Ovary (tissue), 3 donors: ENCODE measurements around the gene PCDHGA5.

Experiments
- POLR2A ChIP-seq: fragments of 450-650 bp; IDR thresholded peaks from one replicate; pipeline ENCODE4 v1.6.1; 2017; ENCODE audit warnings: antibody characterized with exemption, mild to moderate bottlenecking, moderate library complexity
- TF ChIP-seq, protein P1 (sequence below), 3 donors: fragments of 450-650 bp in 2 of 3; fragments of 200-600 bp in 1 of 3; IDR thresholded peaks; one replicate each; pipeline versions ENCODE4 v1.5.1 to v1.8.0; 2016 to 2022; ENCODE audit warnings: antibody characterized with exemption in 3 of 3, mild to moderate bottlenecking in 1 of 3
- donor health status: DM: no; HTN: no; CAD: no.

DNA sequence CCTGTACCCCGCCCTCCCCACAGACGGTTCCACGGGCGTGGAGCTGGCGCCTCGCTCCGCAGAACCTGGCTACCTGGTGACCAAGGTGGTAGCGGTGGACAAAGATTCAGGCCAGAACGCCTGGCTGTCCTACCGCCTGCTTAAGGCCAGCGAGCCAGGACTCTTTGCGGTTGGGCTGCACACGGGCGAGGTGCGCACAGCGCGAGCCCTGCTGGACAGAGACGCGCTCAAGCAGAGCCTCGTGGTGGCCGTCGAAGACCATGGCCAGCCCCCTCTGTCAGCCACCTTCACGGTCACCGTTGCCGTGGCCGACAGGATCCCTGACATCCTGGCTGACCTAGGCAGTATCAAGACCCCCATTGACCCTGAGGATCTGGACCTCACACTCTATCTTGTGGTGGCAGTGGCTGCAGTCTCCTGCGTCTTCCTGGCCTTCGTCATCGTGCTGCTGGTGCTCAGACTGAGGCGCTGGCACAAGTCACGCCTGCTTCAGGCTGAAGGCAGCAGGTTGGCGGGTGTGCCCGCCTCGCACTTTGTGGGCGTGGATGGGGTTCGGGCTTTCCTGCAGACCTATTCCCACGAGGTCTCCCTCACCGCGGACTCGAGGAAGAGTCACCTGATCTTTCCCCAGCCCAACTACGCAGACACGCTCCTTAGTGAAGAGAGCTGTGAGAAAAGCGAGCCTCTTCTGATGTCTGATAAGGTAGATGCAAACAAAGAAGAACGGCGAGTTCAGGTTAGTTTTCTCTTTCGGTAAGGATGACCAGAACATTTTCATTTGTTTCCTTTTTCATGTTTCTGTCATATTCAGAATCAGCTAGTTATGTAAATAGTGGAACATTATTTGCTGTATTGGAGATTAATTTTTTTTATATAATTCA is 2.3 kb downstream of the PCDHGA5 start:
- TF ChIP-seq, protein P1, sequence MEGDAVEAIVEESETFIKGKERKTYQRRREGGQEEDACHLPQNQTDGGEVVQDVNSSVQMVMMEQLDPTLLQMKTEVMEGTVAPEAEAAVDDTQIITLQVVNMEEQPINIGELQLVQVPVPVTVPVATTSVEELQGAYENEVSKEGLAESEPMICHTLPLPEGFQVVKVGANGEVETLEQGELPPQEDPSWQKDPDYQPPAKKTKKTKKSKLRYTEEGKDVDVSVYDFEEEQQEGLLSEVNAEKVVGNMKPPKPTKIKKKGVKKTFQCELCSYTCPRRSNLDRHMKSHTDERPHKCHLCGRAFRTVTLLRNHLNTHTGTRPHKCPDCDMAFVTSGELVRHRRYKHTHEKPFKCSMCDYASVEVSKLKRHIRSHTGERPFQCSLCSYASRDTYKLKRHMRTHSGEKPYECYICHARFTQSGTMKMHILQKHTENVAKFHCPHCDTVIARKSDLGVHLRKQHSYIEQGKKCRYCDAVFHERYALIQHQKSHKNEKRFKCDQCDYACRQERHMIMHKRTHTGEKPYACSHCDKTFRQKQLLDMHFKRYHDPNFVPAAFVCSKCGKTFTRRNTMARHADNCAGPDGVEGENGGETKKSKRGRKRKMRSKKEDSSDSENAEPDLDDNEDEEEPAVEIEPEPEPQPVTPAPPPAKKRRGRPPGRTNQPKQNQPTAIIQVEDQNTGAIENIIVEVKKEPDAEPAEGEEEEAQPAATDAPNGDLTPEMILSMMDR (IDR thresholded peaks at IDR 0.05) = no peak
- no peak for TF ChIP-seq POLR2A
